ENCODE measurements around the gene B4GALT1.
"Not testable (repeated sequence)": the region's sequence is repeated elsewhere in the genome, so short reads cannot be mapped to it uniquely, and the experiment has no call there.

B4GALT1 gene

DNA sequence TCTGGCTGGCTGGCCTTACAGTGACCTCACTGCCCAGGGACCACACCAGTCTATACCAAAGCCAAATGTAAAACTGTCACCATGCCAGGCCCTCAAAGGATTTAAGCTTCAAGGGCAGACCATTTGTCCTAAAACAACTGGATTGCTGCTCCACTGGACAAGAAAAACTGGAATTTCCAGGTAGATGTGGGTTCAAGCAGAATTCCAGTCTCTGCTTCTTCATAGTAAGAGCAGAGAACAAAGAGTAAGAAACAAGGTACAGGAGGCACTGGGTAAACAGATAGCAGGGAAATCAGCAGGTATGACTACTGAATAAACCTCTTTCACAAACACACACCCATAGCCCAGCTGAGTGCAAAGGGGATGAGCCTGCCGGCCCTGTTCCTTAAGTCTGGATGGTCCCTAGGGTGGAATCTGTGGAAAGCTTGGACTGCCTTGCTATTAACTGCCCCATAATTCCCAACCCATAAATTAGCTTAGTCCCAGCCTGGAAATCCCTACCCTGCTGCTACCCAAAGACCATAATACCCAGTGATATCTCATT lies 5.5 kb downstream of the B4GALT1 start:
- DNase-seq (ENCODE audit: low spot score) = no peak

DNA sequence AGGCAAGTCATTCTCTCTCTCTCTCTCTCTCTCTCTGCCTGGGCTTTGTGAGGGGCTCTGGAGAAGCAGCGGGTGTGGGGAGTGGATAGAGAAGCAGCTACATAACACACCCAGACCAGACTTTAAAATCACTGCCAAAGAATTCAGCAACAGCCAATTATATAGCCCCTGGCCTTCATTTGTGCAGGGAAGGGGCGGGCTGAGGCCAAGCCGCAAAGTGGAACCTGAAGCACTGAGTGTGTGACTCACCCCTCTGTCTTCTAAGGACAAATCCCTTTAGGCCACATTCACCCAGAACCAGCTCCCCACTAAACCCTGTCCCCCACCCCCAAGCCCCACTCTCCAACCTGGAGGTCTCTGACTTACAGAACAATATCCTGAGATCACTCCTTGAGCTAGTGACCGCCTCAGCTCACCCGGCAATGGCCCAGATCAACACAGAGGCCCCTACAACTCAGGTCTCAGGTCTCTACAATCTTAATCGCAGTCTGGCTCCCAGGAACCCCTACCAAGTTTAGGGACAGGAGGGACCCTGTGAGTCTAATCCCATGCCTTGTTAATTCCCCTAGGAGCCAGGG lies 6.0 kb downstream of the B4GALT1 start:
- peak; percentile 82 for DNase-seq (ENCODE audit: low spot score)

DNA sequence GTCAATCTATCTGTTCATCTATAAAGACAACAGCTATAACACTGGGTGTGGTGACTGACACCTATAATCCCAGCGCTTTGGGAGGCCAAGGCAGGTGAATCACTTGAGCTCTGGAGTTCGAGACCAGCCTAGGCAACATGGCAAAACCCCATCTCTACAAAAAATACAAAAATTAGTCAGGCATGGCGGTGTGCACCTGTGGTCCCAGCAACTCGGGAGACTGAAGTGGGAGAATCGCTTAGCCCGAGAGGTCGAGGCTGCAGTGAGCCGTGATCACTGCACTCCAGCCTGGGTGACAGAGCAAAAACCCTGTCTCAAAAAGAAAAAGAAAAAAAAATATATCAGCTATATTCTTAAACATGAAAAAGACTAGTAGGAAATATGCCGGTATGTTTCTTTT lies 6.7 kb downstream of the B4GALT1 start:
- DNase-seq (ENCODE audit: low spot score) = not testable (repeated sequence)

DNA sequence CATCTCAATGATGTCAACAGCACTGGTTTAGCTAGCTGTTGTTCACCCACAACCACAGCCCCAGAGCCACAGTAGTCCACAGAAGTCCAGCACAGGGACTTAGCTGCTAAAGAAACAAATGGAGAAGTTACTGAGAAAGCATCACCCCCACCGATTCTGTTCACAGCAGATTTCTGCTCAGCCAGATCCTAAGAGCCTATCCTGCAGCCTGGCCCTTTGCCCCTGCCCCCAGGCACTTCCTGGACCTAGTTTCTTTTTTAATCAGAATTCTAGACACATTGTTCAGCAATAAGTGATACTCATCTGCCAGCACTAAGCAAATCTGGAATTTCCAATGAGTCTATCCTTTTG lies 7.4 kb downstream of the B4GALT1 start:
- peak; percentile 43 for DNase-seq (ENCODE audit: low spot score)

DNA sequence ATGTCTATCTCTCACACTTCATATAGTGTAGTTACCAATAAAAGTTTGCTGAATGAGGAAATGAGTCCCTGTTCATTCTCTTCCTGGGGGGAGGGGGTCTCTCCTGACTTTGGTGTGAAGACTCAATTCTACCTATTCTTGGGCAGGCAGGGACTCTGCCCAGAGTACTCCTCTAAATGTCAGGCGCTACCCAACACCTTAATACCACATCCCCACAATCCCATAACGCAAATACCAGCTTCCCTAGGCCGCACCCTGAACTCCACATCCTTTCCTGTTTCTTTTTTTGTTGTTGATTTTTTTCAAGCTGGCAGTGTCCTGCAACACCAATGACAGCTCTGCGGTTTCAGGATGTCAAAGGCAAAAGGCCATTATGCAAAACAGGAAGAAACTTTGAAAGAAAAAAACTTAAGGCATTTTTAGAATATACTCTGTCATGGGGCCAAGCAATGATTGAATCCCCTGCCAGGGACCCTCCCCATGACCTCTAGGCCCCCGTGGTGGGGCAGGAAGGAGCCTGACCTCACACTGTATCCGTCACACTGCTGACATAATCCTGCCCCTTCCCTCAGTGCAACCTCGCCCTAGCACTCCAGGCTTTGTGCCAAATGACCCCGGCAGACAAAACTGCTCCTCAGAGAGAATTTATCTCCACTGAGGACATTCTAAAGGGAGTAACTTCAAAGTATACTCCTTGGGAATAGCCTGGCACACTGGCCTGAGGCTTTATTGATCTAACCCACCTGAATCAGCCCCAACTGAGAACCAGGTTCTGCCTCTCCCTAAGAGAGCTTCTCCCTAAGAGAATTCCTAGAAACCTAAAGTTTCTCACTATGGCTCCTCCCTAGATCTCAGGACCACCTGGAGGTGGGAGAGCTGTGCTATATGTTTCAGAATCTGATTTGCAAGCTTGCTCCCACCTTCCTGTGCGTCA lies 8.0 kb downstream of the B4GALT1 start:
- no peak for DNase-seq (ENCODE audit: low spot score)

DNA sequence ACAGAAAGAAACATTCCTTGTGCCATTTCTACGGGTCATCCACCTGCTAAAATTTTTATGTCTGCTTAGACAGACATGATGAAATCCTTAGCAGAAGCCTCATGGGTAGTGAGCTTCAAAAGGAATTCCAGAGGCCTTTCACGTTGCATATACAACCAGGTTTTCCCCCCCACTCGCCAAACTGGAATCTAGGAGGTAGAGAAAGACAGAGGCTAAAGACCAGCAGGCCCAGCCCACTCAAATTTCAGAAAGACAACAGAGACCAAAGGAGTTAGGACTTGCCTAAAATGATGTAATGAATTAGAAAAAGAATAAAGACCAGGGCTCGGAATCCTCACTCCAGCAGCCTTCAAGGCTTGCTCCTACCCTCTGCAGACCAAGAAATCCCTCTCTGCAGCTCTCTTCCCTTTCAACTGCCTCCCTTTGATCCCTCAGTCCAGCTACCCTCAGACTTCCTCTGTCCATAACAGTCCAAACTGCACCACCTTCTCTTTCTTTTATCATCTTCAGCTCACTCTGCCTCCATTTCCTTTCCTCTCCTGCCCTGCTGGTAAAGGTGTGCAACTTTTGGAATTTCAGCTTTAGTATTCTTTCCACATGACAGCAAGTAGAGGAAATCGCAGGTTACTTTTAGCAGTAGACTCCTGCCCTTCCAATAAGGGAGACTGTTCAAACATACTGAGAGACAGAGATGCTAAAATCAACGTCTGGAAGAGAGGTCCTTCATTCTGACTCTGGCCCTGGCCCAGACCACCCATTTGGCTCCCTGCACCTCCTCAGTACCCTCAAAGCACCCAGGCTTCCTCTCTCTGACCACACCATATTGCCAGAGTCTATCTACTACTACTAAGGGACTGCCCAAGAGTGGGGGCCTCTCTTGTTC lies 8.9 kb downstream of the B4GALT1 start:
- DNase-seq (ENCODE audit: low spot score) = no peak

DNA sequence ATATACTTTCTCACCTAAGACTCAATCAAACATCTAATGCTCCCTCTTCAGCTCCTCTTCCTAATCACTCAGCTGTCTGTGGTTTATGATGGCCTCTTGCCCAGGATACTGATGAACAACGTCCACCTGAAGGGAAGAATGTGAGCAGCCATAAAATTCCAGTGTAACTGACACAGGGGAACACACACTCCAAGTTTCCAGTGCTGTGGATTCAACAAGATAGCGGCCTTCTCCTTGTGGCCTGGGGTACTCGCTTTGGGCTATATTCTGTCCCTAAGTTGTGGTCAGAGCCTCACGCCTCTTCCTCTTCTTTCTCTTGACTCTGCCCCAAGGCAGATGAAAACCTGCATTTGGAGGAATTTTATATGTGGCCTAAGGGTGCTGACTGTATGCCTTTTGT lies 11.7 kb downstream of the B4GALT1 start:
- DNase-seq (ENCODE audit: low spot score) = no peak

DNA sequence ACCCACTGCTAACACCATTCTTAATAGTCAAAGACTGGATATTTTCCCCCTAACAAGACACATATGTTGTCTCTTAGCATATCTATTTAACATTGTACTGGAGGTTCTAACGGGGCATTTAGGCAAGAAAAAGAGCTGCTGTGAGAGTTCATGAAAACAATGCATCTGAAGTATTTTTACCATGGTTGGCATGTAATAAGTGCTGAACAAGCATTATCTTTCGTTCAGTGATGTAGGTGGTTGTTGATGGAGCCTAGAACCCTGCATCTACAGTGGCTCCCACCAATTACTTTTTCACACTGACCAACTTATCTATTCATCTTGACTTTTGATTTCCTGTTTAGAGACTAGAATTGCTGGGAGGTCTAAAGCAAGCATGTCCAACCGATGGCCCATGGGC lies 12.8 kb downstream of the B4GALT1 start:
- DNase-seq (ENCODE audit: low spot score) = no peak

DNA sequence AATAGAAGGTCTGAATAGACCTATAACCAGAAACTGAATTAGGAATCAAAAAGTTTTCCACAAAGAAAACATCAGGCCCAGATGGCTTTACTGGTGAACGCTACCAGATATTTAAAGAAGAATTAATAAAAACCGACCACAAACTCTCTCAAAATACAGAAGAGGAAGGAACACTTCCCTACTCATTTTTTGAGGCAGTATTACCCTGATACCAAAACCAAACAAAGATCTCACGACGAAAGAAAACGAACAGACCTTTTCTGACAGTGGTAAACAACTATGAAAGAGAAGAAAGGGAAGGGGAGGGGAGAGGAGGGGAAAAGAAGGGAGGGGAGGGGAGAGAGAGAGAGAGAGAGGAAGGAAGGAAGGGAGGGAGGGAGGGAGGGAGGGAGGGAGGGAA lies 13.5 kb downstream of the B4GALT1 start:
- no peak for DNase-seq (ENCODE audit: low spot score)

DNA sequence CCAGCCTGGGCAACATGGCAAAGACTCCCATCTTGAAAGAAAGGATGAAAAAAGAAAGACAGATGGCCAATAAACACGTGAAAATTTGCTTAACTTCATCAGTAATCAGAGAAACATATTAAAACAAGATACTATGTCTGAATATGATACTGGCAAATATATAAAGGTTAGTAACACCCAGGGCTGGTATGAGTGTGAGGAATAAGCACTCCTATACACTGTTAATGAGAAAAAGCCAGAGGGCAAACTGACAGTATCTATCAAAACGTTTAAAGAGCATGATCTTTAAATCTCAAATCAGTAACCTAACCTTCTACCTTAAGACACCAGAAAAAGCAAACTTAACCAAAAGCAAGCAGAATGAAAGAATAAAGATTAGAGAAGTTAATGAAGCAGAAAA lies 14.1 kb downstream of the B4GALT1 start:
- no peak for DNase-seq (ENCODE audit: low spot score)

DNA sequence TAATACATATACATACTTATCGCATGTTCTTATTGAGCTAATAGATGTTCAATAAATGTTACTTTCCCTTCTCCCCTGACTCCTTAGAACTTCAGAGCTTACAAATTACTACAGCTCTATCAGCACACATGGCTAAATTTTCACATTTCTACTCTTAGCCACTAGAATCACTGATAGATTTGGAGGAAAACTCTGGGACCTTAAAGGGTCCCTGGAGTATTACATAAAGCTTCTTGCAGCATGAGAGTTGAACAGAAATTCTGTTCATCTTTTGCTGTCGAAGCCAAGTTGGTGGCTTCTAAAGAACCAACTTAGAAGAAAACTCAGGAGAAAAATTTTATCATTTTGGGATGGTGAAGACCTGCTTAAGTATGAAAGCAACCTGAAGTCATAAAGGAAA lies 15.5 kb downstream of the B4GALT1 start:
- no peak for DNase-seq (ENCODE audit: low spot score)

DNA sequence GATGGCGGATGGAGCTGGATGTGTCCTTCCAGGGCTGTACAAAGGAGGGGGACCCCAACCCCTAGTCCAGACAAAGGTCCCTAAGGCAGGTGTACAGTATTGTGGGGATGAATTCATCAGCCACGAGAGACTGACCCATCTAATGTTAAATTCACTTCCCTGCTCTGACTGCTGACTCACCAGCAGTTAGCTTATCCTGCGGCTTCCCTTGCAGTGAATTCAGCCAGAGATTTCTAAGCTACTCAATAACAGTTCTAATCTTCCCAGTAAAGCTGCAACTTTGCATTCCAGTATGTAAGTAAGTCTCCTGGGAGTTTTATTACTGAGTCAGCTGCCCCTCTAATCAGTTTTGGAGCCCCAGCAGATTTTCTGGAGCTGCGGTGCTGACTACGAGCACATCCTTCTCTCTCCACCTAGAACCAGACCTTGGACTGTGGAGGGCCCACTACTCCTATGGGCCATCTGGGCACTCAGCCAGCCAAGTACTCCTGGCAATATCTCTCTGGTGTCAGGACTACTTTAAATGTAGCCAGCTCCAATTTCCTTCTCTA lies 16.1 kb downstream of the B4GALT1 start:
- DNase-seq (ENCODE audit: low spot score) = peak; percentile 76

DNA sequence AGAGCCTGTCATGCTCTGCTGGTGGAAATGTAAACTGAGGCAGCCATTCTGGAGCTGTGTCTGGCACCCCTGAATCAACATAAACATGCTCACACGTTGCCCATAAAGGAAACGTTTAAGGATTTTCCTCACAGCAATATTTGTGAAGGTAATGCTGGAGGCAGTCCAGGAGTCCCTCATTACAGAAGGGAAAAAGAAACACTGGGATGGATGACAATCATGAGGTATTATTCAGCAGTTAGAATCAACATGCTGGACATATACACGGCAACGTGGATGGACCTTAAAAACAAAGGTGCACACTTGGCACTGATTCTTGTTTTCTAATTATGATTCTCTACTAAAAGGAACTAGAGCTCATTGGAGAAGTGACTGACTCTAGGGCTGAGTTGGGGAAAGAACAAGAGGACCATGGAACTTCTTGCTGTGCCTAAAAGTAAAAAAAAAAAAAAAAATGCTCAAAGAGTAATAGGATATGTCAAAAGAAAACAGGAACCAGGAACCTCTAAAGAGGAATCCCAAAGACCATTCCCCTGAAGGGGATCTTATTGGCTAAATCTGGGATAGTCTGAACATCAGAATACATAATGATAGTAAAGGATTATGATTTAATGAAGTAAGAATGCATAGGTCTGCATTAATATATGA lies 18.6 kb downstream of the B4GALT1 start:
- no peak for DNase-seq (ENCODE audit: low spot score)

DNA sequence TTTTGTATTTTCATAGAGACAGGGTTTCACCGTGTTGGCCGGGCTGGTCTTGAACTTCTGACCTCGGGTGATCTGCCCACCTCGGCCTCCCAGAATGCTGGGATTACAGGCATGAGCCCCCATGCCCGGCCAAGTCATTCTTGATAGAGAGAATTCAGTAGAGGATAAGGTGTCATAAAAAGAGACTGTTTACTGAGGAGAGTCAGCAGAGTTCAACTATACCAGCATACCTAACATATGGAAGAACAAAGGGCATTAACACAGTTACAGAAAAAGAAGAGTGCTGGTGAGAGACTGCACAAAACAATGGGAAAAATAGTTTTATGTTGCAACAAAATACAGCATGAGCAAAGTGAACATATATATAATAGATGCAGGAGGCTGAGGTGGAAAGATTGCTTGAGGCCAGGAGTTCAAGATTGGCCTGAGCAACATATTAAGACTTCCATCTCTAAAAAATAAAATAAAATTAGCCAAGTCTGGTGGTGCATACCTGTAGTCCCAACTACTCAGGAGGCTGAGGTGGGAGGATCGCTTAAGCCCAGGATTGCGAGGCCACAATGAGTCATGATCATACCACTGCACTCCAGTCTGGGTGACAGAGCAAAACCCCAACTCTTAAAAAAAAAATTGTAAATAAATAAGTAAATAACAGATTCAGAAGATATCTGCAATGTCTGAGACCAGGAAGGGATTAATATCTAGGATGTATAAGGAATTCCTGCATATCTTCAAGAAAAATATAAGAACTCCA lies 19.5 kb downstream of the B4GALT1 start:
- DNase-seq (ENCODE audit: low spot score) = no peak

DNA sequence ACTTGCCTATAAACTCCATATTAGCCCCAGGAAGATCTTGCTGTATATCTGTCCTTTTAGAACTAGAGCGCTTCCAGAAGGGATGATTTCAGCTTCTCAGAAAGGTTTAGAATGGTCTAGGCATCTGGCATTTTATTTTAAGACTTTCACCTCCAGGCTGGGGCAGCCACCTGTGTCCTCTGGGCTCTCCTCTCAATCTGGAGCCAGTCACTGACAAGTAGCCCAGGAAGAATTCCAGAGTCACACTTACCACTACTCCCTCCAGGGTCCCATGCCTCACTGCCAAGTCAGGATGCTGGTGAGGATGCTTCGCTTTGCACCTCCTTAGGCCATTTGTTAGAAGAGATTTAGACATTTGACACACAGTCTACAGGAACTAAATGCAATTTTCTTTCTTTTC lies 20.8 kb downstream of the B4GALT1 start:
- no peak for DNase-seq (ENCODE audit: low spot score)

DNA sequence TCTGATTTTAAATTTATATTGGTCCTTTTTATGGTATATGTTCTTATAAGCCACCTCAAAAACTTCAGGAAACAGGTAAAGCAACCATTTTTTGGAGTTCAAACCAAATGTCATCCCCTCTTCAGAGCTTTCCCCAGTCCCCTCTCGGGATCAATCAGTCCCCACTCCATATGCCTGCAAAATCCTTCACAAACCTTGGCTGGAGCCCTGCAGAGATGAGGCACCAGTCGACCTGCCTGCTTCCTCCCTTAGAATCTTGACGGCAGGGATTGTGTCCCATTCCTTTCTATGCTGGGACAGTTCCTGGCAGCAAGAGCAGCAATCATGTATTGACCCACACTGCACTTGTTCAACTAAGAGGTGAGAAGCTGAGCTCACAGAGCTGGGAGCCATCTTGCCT lies 22.6 kb downstream of the B4GALT1 start:
- DNase-seq (ENCODE audit: low spot score) = no peak

DNA sequence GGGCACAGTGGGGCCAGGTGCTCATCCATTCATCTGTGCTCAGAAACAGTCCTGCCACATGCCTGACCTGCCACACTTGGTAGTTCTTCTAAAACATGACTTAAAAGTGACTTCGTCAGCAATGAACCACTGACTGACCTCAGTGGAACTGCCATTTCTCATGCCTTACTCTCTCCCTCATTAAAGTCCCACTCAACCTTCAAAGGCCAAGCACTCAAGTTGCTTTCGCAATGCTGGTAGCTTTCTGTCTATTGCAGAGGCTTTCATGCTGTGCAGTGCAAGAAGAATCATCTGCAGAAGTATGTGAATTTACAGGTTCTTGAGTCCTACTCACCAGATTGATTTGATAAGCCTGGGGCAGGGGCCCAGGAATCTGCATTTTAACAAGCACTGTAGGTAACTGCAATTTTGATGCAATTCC lies 23.9 kb downstream of the B4GALT1 start:
- DNase-seq (ENCODE audit: low spot score) = peak; percentile 40

DNA sequence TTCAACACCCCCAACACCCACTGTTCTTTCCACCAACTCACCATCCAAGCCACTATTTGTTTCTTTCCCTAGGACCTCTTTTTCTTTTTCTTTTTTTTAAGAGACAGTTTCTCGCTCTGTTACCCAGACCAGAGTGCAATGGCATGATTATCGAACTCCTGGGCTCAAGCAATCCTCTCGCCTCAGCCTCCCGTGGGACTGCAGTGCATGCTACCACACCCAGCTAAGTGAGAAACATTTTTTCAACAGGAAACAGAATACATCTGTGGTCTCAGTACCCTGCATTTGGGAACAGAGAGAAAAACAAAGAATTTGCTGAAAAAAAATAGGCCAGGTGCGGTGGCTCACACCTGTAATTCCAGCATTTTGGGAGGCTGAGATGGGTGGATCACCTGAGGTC lies 24.6 kb downstream of the B4GALT1 start:
- no peak for DNase-seq (ENCODE audit: low spot score)

DNA sequence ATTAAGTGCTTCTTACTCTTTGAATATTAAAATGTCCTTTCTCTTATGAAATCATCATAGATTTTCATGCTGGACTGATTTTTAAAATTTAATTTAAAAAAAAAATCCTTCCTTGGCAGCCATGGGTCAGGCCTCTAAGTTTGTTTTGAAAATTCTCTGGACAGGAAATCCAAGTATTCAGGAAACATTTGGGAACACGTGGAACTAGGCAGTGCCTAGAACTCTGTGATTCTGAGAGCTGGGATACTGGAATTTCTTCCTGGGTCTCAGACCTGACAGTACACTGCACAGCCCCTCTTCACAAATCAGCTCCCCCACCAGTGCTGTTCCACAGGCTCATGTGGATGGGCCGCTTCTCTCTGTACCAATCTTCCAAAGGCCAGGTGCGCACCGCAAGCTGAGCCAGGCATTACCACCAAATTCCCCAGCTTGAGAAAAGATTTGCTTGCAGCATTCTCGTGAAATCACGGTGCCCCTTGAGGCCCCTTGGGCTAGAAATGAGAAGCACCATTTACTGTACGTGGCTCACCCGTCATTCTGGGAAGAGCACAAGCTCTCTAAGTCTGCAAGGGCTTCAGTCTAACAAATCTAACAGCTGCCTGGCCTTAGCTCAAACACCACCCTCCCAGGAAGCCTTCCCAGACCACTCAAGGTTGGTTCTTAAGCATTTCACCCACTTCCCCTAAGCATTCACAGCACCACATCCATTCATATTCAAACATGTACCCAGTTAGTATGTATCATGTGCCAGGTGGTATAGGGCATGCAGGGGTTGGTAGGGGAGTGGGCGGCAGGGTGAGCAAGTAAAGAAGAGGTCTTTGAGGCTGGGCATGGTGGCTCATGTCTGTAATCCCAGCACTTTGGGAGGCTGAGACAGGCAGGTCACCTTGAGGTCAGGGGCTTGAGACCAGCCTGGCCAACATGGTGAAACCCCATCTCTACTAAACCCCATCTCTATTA lies 26.5 kb downstream of the B4GALT1 start:
- DNase-seq (ENCODE audit: low spot score) = no peak

Data from AG20443 (cell line).